ENCODE measurements around the gene IL6ST.

GRCh38 chr5:56028708-56029107, 33.9 kb upstream of the IL6ST start:
- no peak for TF ChIP-seq FOXM1 (IDR thresholded peaks at IDR 0.05; ENCODE audit: borderline replicate concordance)
- no peak for TF ChIP-seq SP1 (IDR thresholded peaks at IDR 0.05)
- TF ChIP-seq ELF4 (IDR thresholded peaks at IDR 0.05), result no peak
- no peak for TF ChIP-seq FOXK2 (IDR thresholded peaks at IDR 0.05)
